KBM-7 (cell line): ENCODE measurements around the gene ASF1A.

ENCODE experiments used
- DNase-seq: peaks from one replicate; pipeline ENCODE4 v3.0.0-alpha.2; 2015
- in situ Hi-C: fragments of 300-500 bp; cut with MboI; formaldehyde crosslinking; loops from 2 replicates; pipeline ENCODE4 v1.14.3; 2020; ENCODE audit warnings: low sequenced_read_pairs, low pct_unique_long_range_greater_than_20kb, mixed read lengths

Gene ASF1A

DNA sequence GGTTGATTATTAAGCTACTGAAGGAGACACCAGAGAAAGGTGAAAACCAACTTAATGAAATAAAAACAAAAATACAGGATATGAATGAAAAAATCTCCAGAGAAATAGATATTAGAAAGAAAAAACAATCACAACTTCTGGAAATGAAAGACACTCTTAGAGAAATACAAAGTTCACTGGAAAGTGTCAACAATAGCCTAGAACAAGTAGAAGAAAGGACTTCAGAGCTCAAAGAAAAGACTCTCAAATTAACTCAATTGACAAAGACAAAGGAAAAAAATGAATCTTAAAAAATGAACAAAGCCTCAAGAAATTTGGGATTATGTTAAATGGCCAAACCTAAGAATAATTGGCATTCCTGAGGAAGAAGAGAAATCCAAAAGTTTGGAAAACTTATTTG, 51.3 kb downstream of the ASF1A start:
- in situ Hi-C loops = no loop called here
- DNase-seq = no peak

DNA sequence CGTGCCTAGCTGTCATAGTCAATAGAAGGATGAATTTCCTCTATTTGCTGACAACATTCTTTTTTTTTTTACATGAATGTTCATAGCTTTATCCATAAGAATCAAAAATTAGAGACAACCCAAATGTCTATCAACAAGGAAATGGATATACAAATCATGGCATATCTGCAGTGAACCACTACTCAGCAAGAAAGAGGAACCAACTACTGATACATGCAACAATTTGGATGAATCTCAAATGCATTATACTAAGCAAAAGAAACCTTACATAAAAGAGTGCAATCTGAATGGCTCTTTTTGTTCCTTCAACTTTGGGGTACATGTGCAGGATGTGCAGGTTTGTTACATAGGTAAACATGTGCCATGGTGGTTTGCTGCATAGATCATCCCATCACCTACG, 58.7 kb downstream of the ASF1A start:
- no peak for DNase-seq
- in situ Hi-C loops = no loop called here

DNA sequence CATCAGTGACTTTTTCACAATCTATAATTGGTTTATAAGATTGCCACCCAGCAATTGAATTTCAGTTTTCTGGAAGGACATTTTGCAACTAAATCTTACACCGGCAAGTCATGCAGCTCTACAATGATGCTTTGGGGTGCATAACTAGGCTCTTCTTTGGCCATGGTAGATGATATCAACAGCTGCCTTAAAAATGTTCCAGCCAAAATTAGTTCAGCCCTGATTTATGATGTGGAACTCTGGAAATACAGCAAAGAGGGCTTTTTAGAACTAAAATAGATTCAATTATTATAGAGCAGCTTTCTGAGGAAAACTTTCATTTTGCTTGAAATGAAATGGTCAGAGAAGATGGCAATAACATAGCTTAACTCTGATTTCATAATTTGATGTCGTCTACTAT, 59.4 kb downstream of the ASF1A start:
- no peak for DNase-seq
- in situ Hi-C loops = no loop called here
